ENCODE results near the gene DCBLD2.
"Not testable (repeated sequence)": the region's sequence is repeated elsewhere in the genome, so short reads cannot be mapped to it uniquely, and the experiment has no call there.

DCBLD2 gene

GRCh38 chr3:98848108-98848507, 53.4 kb downstream of the DCBLD2 start:
- FAIRE-seq: no peak
- no peak for TF ChIP-seq CTCF (IDR thresholded peaks at IDR 0.05; ENCODE audit: insufficient read depth, missing control alignments)
- no peak for DNase-seq (ENCODE audit: insufficient read length, low spot score)

GRCh38 chr3:98846101-98846500, 55.4 kb downstream of the DCBLD2 start:
- no peak for FAIRE-seq
- TF ChIP-seq CTCF (IDR thresholded peaks at IDR 0.05; ENCODE audit: insufficient read depth, missing control alignments): no peak
- DNase-seq (ENCODE audit: insufficient read length, low spot score): no peak

- FAIRE-seq (no peak), DNase-seq (ENCODE audit: insufficient read length, low spot score) (no peak)
- no peak for TF ChIP-seq CTCF (IDR thresholded peaks at IDR 0.05; ENCODE audit: insufficient read depth, missing control alignments)
These were observed 58.1 kb downstream of the DCBLD2 start for GRCh38 chr3:98843266-98843959.

GRCh38 chr3:98839846-98840245, 61.6 kb downstream of the DCBLD2 start:
- no peak for TF ChIP-seq CTCF (IDR thresholded peaks at IDR 0.05; ENCODE audit: insufficient read depth, missing control alignments)
- FAIRE-seq (no peak), DNase-seq (ENCODE audit: insufficient read length, low spot score) (no peak)

- not testable (repeated sequence) for FAIRE-seq; DNase-seq (ENCODE audit: insufficient read length, low spot score)
These were observed 70.4 kb downstream of the DCBLD2 start for GRCh38 chr3:98831060-98831459.

GRCh38 chr3:98829246-98829832, 72.2 kb downstream of the DCBLD2 start:
- DNase-seq (ENCODE audit: insufficient read length, low spot score): no peak
- FAIRE-seq: no peak
- no peak for TF ChIP-seq CTCF (IDR thresholded peaks at IDR 0.05; ENCODE audit: insufficient read depth, missing control alignments)

- FAIRE-seq (no peak), DNase-seq (ENCODE audit: insufficient read length, low spot score) (no peak)
- TF ChIP-seq CTCF (IDR thresholded peaks at IDR 0.05; ENCODE audit: insufficient read depth, missing control alignments): no peak
These were observed 74.1 kb downstream of the DCBLD2 start for GRCh38 chr3:98827221-98827920.
